GM19452 (cell line): ENCODE results near the gene APOE.
A peak's percentile ranks its signal among the peaks of the same experiment; 100 is the strongest.
"Not testable (repeated sequence)": the region's sequence is repeated elsewhere in the genome, so short reads cannot be mapped to it uniquely, and the experiment has no call there.

Source experiments
- ATAC-seq: cut with Tn5 transposase; IDR thresholded peaks from one replicate; pipeline ENCODE4 v1.9.1; 2021; ENCODE audit not compliant: unreplicated experiment

The APOE gene

GRCh38 chr19:44883922-44884321 is 21.7 kb upstream of the APOE start:
- no peak for ATAC-seq

- ATAC-seq, result no peak
Observed at GRCh38 chr19:44884566-44884965, 21.0 kb upstream of the APOE start.

- no peak for ATAC-seq
Observed at GRCh38 chr19:44886141-44886540, 19.5 kb upstream of the APOE start.

- no peak for ATAC-seq
Observed at GRCh38 chr19:44887648-44888047, 17.9 kb upstream of the APOE start.

- not testable (repeated sequence) for ATAC-seq
Observed at GRCh38 chr19:44888335-44888734, 17.3 kb upstream of the APOE start.

- no peak for ATAC-seq
Observed at GRCh38 chr19:44889830-44890365, 15.7 kb upstream of the APOE start.

- peak; percentile 82 for ATAC-seq
Observed at GRCh38 chr19:44890366-44891015, 15.1 kb upstream of the APOE start.

- ATAC-seq, result peak; percentile 70
Observed at GRCh38 chr19:44891016-44891882, 14.3 kb upstream of the APOE start, which contains the start of gene TOMM40. TSS of gene TOMM40 (plus strand) at chr19:44891254. CDS start at chr19:44891416, 162 bp downstream.

- no peak for ATAC-seq
Observed at GRCh38 chr19:44892932-44893331, 12.7 kb upstream of the APOE start.

- ATAC-seq, result no peak
Observed at GRCh38 chr19:44893332-44894051, 12.1 kb upstream of the APOE start.

- ATAC-seq, result no peak
Observed at GRCh38 chr19:44894052-44894400, 11.6 kb upstream of the APOE start.

- ATAC-seq, result no peak
Observed at GRCh38 chr19:44894946-44895345, 10.7 kb upstream of the APOE start.

- ATAC-seq, result no peak
Observed at GRCh38 chr19:44897835-44898234, 7.8 kb upstream of the APOE start.

- ATAC-seq, result no peak
Observed at GRCh38 chr19:44900328-44901244, 5.0 kb upstream of the APOE start.

GRCh38 chr19:44903216-44903601 is 2.4 kb upstream of the APOE start:
- ATAC-seq, result no peak

- ATAC-seq, result no peak
Observed at GRCh38 chr19:44903602-44904425, 1.8 kb upstream of the APOE start.

- ATAC-seq, result no peak
Observed at GRCh38 chr19:44904426-44904994, 1.1 kb upstream of the APOE start.

- ATAC-seq, result no peak
Observed at GRCh38 chr19:44907613-44908012, 2.0 kb downstream of the APOE start.
